Lower lobe of right lung (tissue), 2 donors: ENCODE measurements around the gene EPHB6. TPM values are rescaled to one million over a fixed set of nuclear protein-coding genes. Genes with fewer than 3 reads are reported as not detected.

ENCODE experiments used
- ATAC-seq, 2 donors: fragments of 200-7000 bp; cut with Tn5 transposase; one replicate each; pipeline ENCODE4 v1.9.1; 2020 to 2022; ENCODE audit warnings: mild to moderate bottlenecking in 2 of 2, moderate library complexity in 2 of 2
- DNase-seq: peaks from one replicate; pipeline ENCODE4 v3.0.0-alpha.2; 2020
- H3K27ac ChIP-seq: fragments of 200-600 bp; one replicate; pipeline ENCODE4 v1.8.0; 2022
- H3K27me3 ChIP-seq: fragments of 200-600 bp; one replicate; pipeline ENCODE4 v1.8.0; 2022; ENCODE audit warnings: low read depth
- H3K36me3 ChIP-seq: fragments of 200-600 bp; one replicate; pipeline ENCODE4 v1.8.0; 2022; ENCODE audit warnings: mild to moderate bottlenecking
- H3K4me1 ChIP-seq: fragments of 200-600 bp; one replicate; pipeline ENCODE4 v1.8.0; 2022
- H3K4me3 ChIP-seq: fragments of 200-600 bp; one replicate; pipeline ENCODE4 v1.8.0; 2022; ENCODE audit warnings: mild to moderate bottlenecking
- H3K9me3 ChIP-seq: fragments of 200-600 bp; one replicate; pipeline ENCODE4 v1.8.0; 2022
- CTCF ChIP-seq: fragments of 200-600 bp; IDR thresholded peaks from one replicate; pipeline ENCODE4 v1.8.0; 2022; ENCODE audit warnings: antibody characterized with exemption, mild to moderate bottlenecking
- intact Hi-C: fragments of 100-400 bp; cut with DNase I; formaldehyde crosslinking; loops from one replicate; pipeline ENCODE4 v1.11.0; 2022
- total RNA-seq: library from RNA; stranded (reverse); fragmentation: NEBNext Ultra II Directional; extraction: Animal tissue kit (Norgen Biotek cat#: 25700); gene quantifications from one replicate; pipeline ENCODE4 v1.2.1, GENCODE V29; 2021
- donor health status: DM: no; HTN: yes; CAD: no; lungs with severe emphysema.

The EPHB6 gene
- total RNA-seq, 1 donor from 2014 or later = 12.2 TPM

GRCh38 chr7:142908290-142908689 is 53.4 kb downstream of the EPHB6 start:
- Histone ChIP-seq H3K27me3 (no peaks in the 10 kb centered on the region), H3K4me3 (no peak overlapping the region), H3K27ac (no peak overlapping the region), H3K9me3 (peaks cover 4% of the 10 kb centered on the region), H3K36me3 (no peaks in the 10 kb centered on the region), H3K4me1 (no peaks in the 10 kb centered on the region)
- intact Hi-C loops = no loop called here
- DNase-seq (no peak), ATAC-seq (no peak)
- TF ChIP-seq CTCF = no peak

- Histone ChIP-seq H3K27ac (no peak overlapping the region), H3K4me1 (no peaks in the 10 kb centered on the region), H3K4me3 (no peak overlapping the region), H3K9me3 (peaks cover 4% of the 10 kb centered on the region), H3K27me3 (peaks cover 2% of the 10 kb centered on the region), H3K36me3 (no peaks in the 10 kb centered on the region)
- ATAC-seq (peak; percentile 75 to 79), DNase-seq (no peak)
- TF ChIP-seq CTCF = peak; percentile 34
- intact Hi-C loops = no loop called here
Measured at GRCh38 chr7:142908921-142909890, 54.3 kb downstream of the EPHB6 start.

- no peaks in the 10 kb centered on the region for H3K4me1 ChIP-seq
- H3K27ac ChIP-seq = no peak overlapping the region
- no peak for TF ChIP-seq CTCF
- ATAC-seq (peak in 1 of 2 donors; percentile 61), DNase-seq (no peak)
- intact Hi-C loops = no loop called here
- no peak overlapping the region for H3K4me3 ChIP-seq
- H3K27me3 ChIP-seq = peaks cover 5% of the 10 kb centered on the region
- no peaks in the 10 kb centered on the region for H3K36me3 ChIP-seq
- H3K9me3 ChIP-seq = no peaks in the 10 kb centered on the region
Measured at GRCh38 chr7:142910031-142910433, 55.2 kb downstream of the EPHB6 start.

GRCh38 chr7:142910481-142910880 is 55.6 kb downstream of the EPHB6 start:
- ATAC-seq = no peak
- no peak for TF ChIP-seq CTCF
- no peak overlapping the region for H3K27ac ChIP-seq
- H3K4me3 ChIP-seq = no peak overlapping the region
- no peak for DNase-seq
- H3K36me3 ChIP-seq = no peaks in the 10 kb centered on the region
- intact Hi-C loops = no loop called here
- no peaks in the 10 kb centered on the region for H3K9me3 ChIP-seq
- peaks cover 5% of the 10 kb centered on the region for H3K27me3 ChIP-seq
- H3K4me1 ChIP-seq = no peaks in the 10 kb centered on the region

GRCh38 chr7:142913051-142913450 is 58.2 kb downstream of the EPHB6 start:
- Histone ChIP-seq H3K27me3 (peaks cover 5% of the 10 kb centered on the region), H3K9me3 (no peaks in the 10 kb centered on the region), H3K4me1 (no peaks in the 10 kb centered on the region), H3K4me3 (no peak overlapping the region), H3K27ac (no peak overlapping the region), H3K36me3 (no peaks in the 10 kb centered on the region)
- DNase-seq = no peak
- ATAC-seq = no peak
- TF ChIP-seq CTCF = no peak
- intact Hi-C loops = no loop called here
